Gastroesophageal sphincter (tissue), 4 donors: Measurements from ENCODE around the gene NDUFA11. TPM values are rescaled to one million over a fixed set of nuclear protein-coding genes. Genes with fewer than 3 reads are reported as not detected.

Experiments used
- ATAC-seq: fragments of 150-250 bp; one replicate; pipeline ENCODE4 v1.9.1; 2016; ENCODE audit warnings: mild to moderate bottlenecking, moderate library complexity
- H3K27ac ChIP-seq, 4 donors: fragments of 200-600 bp; sonication (generic) in 3 of 4; 1 replicate in 3 of 4; 2 replicates in 1 of 4; pipeline ENCODE4 v1.5.1; 2016 to 2019
- H3K27me3 ChIP-seq: fragments of 200-600 bp; sonication (generic); one replicate; pipeline ENCODE4 v1.5.1; 2019
- H3K36me3 ChIP-seq, 2 donors: fragments of 200-600 bp; sonication (generic); one replicate each; pipeline ENCODE4 v1.5.1; 2019; ENCODE audit warnings: control low read depth in 1 of 2
- H3K4me1 ChIP-seq, 3 donors: fragments of 200-600 bp; sonication (generic); 1 replicate in 2 of 3; 2 replicates in 1 of 3; pipeline ENCODE4 v1.5.1; 2016 to 2019; ENCODE audit warnings: control low read depth in 2 of 3
- H3K4me3 ChIP-seq, 2 donors: fragments of 200-600 bp; sonication (generic); one replicate each; pipeline ENCODE4 v1.5.1; 2019; ENCODE audit warnings: mild to moderate bottlenecking in 1 of 2, moderate library complexity in 1 of 2
- H3K9me3 ChIP-seq, 3 donors: fragments of 200-600 bp; sonication (generic); one replicate each; pipeline ENCODE4 v1.5.1; 2017 to 2019; ENCODE audit warnings: control low read depth in 2 of 3
- EP300 ChIP-seq: sonication (generic); formaldehyde crosslinking; IDR thresholded peaks from one replicate; pipeline ENCODE4 v1.6.1; 2017; ENCODE audit warnings: antibody characterized with exemption, mild to moderate bottlenecking
- POLR2A ChIP-seq, 2 donors: fragments of 450-650 bp; IDR thresholded peaks; one replicate each; pipeline ENCODE4 v1.6.1; 2017; ENCODE audit warnings: antibody characterized with exemption in 2 of 2, mild to moderate bottlenecking in 2 of 2, moderate library complexity in 1 of 2
- POLR2AphosphoS5 ChIP-seq: sonication (generic); formaldehyde crosslinking; IDR thresholded peaks from one replicate; pipeline ENCODE4 v1.6.1; 2017; ENCODE audit warnings: antibody characterized with exemption
- WGBS, 2 donors: methylation state at CpG; one replicate each; pipeline ENCODE4 v1.1.5; 2018; ENCODE audit warnings: low coverage in 1 of 2; 5-methylcytosine and 5-hydroxymethylcytosine counted together
- total RNA-seq, 4 donors: library from RNA; depleted of rRNA; stranded (reverse); fragments of >200 nt; gene quantifications; one replicate each; pipeline ENCODE4 v1.1.0, GENCODE V29; 2016
- TF ChIP-seq, protein P1 (sequence below), 4 experiments: fragments of 200-600 bp in 2 of 4; fragments of 450-650 bp in 2 of 4; sonication (generic) in 1 of 4; IDR thresholded peaks; one replicate each; pipeline ENCODE4 v1.5.1; 2017 to 2019; ENCODE audit warnings: antibody characterized with exemption in 4 of 4, mild to moderate bottlenecking in 2 of 4, moderate library complexity in 2 of 4

Gene NDUFA11
- total RNA-seq, 4 donors from 2014 or later, result 244 to 299 (median 265) TPM

DNA sequence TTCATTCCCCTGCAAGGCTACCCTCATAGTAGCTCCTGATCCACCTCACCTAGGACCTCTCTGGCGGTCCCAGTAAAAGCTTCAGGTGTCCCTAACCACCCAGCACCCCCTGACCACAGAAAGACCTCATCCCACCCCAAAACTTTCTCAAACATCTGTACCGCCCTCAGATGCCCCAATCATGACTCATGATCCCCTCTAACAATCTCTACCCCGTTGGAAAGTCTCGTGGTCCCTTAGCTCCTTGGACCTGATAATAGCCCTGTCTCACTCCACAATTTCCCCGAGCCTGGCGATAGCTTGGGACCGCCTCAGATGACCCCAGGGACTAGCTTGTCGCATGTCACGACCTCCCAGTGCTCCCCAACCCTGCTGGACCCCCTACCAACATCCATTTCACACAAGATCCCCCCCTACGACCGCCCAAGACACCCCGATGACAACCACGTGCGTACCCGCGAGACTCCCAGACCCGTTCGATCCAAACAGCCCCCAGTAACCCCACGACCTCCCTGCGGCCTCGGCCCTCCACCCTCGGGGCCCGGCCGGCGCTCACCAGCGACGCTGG lies 450 bp downstream of the NDUFA11 start:
- H3K36me3 ChIP-seq, result peaks cover 0 to 26% of the 10 kb centered on the region in 2 donors
- WGBS, 2 donors, result 0 to 4% methylated on average over 4 of the region's 27 CpGs
- no peak for ATAC-seq
- H3K9me3 ChIP-seq, result no peaks in the 10 kb centered on the region
- TF ChIP-seq POLR2AphosphoS5 (no peak), EP300 (no peak), POLR2A (IDR thresholded peaks at IDR 0.05) (no peak)
- TF ChIP-seq, protein P1, sequence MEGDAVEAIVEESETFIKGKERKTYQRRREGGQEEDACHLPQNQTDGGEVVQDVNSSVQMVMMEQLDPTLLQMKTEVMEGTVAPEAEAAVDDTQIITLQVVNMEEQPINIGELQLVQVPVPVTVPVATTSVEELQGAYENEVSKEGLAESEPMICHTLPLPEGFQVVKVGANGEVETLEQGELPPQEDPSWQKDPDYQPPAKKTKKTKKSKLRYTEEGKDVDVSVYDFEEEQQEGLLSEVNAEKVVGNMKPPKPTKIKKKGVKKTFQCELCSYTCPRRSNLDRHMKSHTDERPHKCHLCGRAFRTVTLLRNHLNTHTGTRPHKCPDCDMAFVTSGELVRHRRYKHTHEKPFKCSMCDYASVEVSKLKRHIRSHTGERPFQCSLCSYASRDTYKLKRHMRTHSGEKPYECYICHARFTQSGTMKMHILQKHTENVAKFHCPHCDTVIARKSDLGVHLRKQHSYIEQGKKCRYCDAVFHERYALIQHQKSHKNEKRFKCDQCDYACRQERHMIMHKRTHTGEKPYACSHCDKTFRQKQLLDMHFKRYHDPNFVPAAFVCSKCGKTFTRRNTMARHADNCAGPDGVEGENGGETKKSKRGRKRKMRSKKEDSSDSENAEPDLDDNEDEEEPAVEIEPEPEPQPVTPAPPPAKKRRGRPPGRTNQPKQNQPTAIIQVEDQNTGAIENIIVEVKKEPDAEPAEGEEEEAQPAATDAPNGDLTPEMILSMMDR (IDR thresholded peaks at IDR 0.05), result no peak
- peak overlapping the region; percentile 73 to 82 for H3K4me3 ChIP-seq
- H3K27ac ChIP-seq, result peak overlapping the region; percentile 81 to 94 (median 88)
- no peaks in the 10 kb centered on the region for H3K27me3 ChIP-seq
- H3K4me1 ChIP-seq, result peaks cover 0 to 60% (median 22%) of the 10 kb centered on the region in 3 donors

DNA sequence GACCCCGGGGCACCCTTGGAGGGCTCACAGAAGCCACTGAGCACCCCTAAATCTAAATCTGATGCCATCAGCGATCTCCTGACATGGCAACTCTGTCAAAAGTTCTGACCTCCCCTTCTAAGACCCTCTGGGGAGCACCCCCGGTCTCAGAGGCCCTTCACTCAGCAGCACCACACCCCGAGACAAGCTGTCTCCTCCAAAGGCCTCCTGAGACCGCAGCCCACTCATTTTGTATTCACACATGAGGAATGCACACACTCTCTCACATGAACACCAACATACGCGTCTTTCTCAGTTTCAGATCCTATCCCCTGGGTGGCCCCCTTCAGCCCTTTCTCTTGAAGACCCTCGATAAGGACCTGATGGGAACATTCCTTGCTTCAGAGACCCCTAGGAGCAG lies 2.6 kb downstream of the NDUFA11 start:
- no peak for TF ChIP-seq POLR2A (IDR thresholded peaks at IDR 0.05)
- no peak for TF ChIP-seq EP300
- TF ChIP-seq POLR2AphosphoS5, result no peak
- TF ChIP-seq, protein P1 (IDR thresholded peaks at IDR 0.05), result no peak
- H3K9me3 ChIP-seq, result no peaks in the 10 kb centered on the region
- whole genome bisulfite sequencing, 2 donors, result 80 to 93% methylated on average over 3 to 6 of the region's 8 CpGs
- no peak overlapping the region for H3K4me3 ChIP-seq
- no peaks in the 10 kb centered on the region for H3K27me3 ChIP-seq
- H3K27ac ChIP-seq, result no peak overlapping the region
- peaks cover 0 to 60% (median 20%) of the 10 kb centered on the region in 3 donors for H3K4me1 ChIP-seq
- ATAC-seq, result no peak
- H3K36me3 ChIP-seq, result peaks cover 0 to 37% of the 10 kb centered on the region in 2 donors

DNA sequence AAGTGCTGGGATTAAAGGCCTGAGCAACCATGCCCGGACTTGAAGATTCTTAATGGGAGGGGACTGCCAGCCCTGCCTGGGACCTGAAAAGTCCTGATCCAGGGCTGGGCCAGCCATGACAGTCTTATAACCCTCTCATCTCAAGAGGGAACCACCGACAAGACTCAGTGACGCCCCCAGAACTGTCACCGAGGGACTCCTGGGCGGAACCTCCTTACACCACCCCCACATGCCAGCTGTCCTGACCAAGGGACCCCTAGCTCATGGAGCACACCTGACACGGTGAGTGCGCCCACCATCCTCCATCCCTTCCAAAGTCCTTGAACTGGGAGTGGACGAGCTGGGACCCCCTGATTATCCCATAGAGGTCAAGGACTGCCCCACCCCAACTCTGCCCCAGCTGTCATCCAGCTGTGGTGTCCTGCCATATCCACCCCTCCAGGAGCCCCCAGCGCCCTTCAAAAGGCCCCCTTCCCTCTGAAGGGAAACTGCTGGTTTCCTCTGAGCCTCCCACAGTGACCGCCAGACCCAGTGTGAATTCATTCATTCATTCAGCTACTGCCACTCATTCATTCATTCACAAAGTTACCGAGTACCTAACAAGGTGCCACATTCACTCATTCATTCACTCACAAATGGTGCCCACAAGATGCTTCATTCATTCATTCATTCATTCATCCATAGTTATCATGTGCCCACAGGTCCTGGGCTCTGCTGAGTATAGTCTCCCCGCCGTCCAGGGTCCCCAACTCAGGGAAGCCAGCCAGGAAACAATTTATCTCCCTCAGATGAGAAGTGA lies 3.7 kb downstream of the NDUFA11 start:
- ATAC-seq, result no peak
- H3K9me3 ChIP-seq, result no peaks in the 10 kb centered on the region
- H3K27me3 ChIP-seq, result no peaks in the 10 kb centered on the region
- H3K36me3 ChIP-seq, result peaks cover 0 to 48% of the 10 kb centered on the region in 2 donors
- H3K4me1 ChIP-seq, result peaks cover 0 to 49% (median 11%) of the 10 kb centered on the region in 3 donors
- H3K4me3 ChIP-seq, result no peak overlapping the region
- H3K27ac ChIP-seq, result no peak overlapping the region
- WGBS, 2 donors, result 50 to 90% methylated on average over 1 to 2 of the region's 13 CpGs
- TF ChIP-seq EP300 (no peak), POLR2A (IDR thresholded peaks at IDR 0.05) (no peak)

DNA sequence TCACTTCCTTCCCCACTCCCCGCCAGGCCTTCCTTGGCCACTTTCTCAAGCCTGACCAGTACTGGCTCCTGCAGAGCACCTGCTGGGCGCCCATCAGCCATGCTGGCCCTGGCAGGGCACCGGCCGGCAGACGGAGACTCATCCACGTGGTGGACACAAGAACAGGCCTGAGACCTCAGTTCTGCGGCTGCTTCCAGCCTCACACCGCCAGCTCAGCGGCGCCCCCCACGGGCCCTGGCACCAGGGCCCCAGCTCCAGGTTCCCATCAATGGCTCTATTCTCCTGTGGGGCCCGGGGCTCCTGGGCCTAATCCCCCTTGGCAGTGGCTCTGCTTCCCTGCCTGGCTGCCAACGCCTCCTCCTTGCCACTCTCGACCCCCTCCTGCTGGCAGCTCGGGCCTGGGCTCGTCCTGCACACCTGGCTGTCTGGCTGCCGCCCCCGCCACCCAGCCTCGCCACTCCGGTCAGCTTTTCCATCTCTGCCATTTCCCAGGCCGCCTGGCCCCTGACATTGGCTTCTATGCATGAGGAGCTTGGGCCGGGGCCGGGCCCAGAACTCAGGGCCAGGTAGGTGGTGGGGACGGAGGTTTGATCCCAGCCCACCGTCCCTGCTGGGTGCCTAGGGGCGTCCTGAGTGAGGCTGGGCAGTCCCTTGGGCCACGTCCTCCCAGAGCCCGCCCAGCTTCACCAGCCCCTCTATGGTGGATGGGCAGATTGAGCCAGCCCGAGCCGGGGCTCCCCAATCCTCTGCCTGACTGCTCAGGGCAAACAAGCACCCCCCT lies 6.2 kb downstream of the NDUFA11 start:
- H3K27ac ChIP-seq, result peak overlapping the region in 3 of 4 donors; percentile 17 to 48 (median 31)
- H3K36me3 ChIP-seq, result peaks cover 0 to 60% of the 10 kb centered on the region in 2 donors
- 67% methylated on average over 1 of the region's 30 CpGs; no CpG with 5 or more reads in 1 of the 2 donors for WGBS, 2 donors
- H3K4me1 ChIP-seq, result peaks cover 0 to 48% (median 7%) of the 10 kb centered on the region in 3 donors
- no peak for ATAC-seq
- H3K9me3 ChIP-seq, result no peaks in the 10 kb centered on the region
- TF ChIP-seq POLR2A (IDR thresholded peaks at IDR 0.05) (no peak), EP300 (no peak), POLR2AphosphoS5 (no peak)
- TF ChIP-seq, protein P1 (IDR thresholded peaks at IDR 0.05), result no peak
- no peaks in the 10 kb centered on the region for H3K27me3 ChIP-seq
- no peak overlapping the region for H3K4me3 ChIP-seq
